ENCODE data around the gene TAS2R14.

- TF ChIP-seq CTCF (IDR thresholded peaks at IDR 0.05; ENCODE audit: insufficient read depth, low read depth, low read length) (no peak), EZH2 (IDR thresholded peaks at IDR 0.05; ENCODE audit: insufficient read depth, low read length) (no peak)
These were observed 21.1 kb upstream of the TAS2R14 start for GRCh38 chr12:10960211-10960610.
